GM20000 (cell line): ENCODE results near the gene ACAN.

Experiments used
- DNase-seq: peaks from one replicate; pipeline ENCODE4 v3.0.0; 2012; ENCODE audit warnings: low spot score
- CTCF ChIP-seq: IDR thresholded peaks from 2 replicates; pipeline ENCODE4 v1.5.1; 2012; ENCODE audit warnings: mild to moderate bottlenecking, control low read depth; ENCODE audit errors: extremely low read depth, missing control alignments

The ACAN gene

GRCh38 chr15:88790486-88790885, 12.8 kb upstream of the ACAN start:
- TF ChIP-seq CTCF = no peak
- DNase-seq = no peak

GRCh38 chr15:88791637-88792036, 11.6 kb upstream of the ACAN start:
- no peak for TF ChIP-seq CTCF
- DNase-seq = no peak

GRCh38 chr15:88792342-88793282, 10.6 kb upstream of the ACAN start:
- DNase-seq = no peak
- TF ChIP-seq CTCF = no peak

GRCh38 chr15:88794001-88794400, 9.2 kb upstream of the ACAN start:
- no peak for TF ChIP-seq CTCF
- DNase-seq = no peak

GRCh38 chr15:88797663-88798339, 5.4 kb upstream of the ACAN start:
- no peak for TF ChIP-seq CTCF
- no peak for DNase-seq

- DNase-seq = no peak
- TF ChIP-seq CTCF = no peak
Measured at GRCh38 chr15:88799341-88799740, 3.9 kb upstream of the ACAN start.

GRCh38 chr15:88800026-88800425, 3.2 kb upstream of the ACAN start:
- no peak for DNase-seq
- TF ChIP-seq CTCF = no peak
